HepG2 (cell line): ENCODE results near the gene AFDN. TPM values are rescaled to one million over a fixed set of nuclear protein-coding genes. Genes with fewer than 3 reads are reported as not detected.
A peak's percentile ranks its signal among the peaks of the same experiment; 100 is the strongest.

Experiments used
- ATRX ChIP-seq: sonication (generic); formaldehyde crosslinking; IDR thresholded peaks from 2 replicates; pipeline ENCODE4 v1.4.0; 2020; ENCODE audit warnings: missing genetic modification reagents, borderline replicate concordance
- FOXA1 ChIP-seq, 2 experiments: fragments of 450-650 bp in 1 of 2; sonication (generic) in 1 of 2; formaldehyde crosslinking in 1 of 2; IDR thresholded peaks; 2 replicates each; pipeline versions ENCODE4 v1.4.0 to v1.6.1; 2016 to 2020; ENCODE audit warnings: missing genetic modification reagents in 1 of 2
- KLF15 ChIP-seq: sonication (generic); formaldehyde crosslinking; IDR thresholded peaks from 2 replicates; pipeline ENCODE4 v1.8.1; 2023; ENCODE audit warnings: borderline replicate concordance, mild to moderate bottlenecking, inconsistent platforms, missing genetic modification reagents, mixed read lengths
- NRL ChIP-seq: sonication (generic); formaldehyde crosslinking; IDR thresholded peaks from 2 replicates; pipeline ENCODE4 v1.5.0; 2020; ENCODE audit warnings: missing genetic modification reagents, mild to moderate bottlenecking, moderate library complexity, borderline replicate concordance
- PPARG ChIP-seq: conservative IDR thresholded peaks from 2 replicates; pipeline ENCODE4 v1.6.1; 2016; ENCODE audit warnings: missing biosample characterization, missing genetic modification reagents
- PRPF4 ChIP-seq: fragments of 200-400 bp; formaldehyde crosslinking; IDR thresholded peaks from 2 replicates; pipeline ENCODE4 v1.6.1; 2016; ENCODE audit warnings: low read length, low read depth; ENCODE audit not compliant: poor library complexity, severe bottlenecking
- SRY ChIP-seq: sonication (generic); formaldehyde crosslinking; IDR thresholded peaks from 2 replicates; pipeline ENCODE4 v1.8.0; 2022; ENCODE audit warnings: mild to moderate bottlenecking, missing genetic modification reagents
- SYNCRIP ChIP-seq: fragments of 200-400 bp; formaldehyde crosslinking; IDR thresholded peaks from 2 replicates; pipeline ENCODE4 v1.6.1; 2018; ENCODE audit warnings: mild to moderate bottlenecking, low read depth, low read length; ENCODE audit not compliant: insufficient read depth
- TRIM24 ChIP-seq: sonication (generic); formaldehyde crosslinking; IDR thresholded peaks from 2 replicates; pipeline ENCODE4 v1.8.0; 2022; ENCODE audit warnings: mild to moderate bottlenecking, missing genetic modification reagents
- ZKSCAN5 ChIP-seq: sonication (generic); formaldehyde crosslinking; IDR thresholded peaks from 2 replicates; pipeline ENCODE4 v1.5.1; 2020; ENCODE audit warnings: mild to moderate bottlenecking, missing genetic modification reagents
- ZNF337 ChIP-seq: sonication (generic); formaldehyde crosslinking; IDR thresholded peaks from 2 replicates; pipeline ENCODE4 v1.5.1; 2020; ENCODE audit warnings: missing genetic modification reagents, low read depth, mild to moderate bottlenecking, borderline replicate concordance
- ZNF496 ChIP-seq: sonication (generic); formaldehyde crosslinking; IDR thresholded peaks from 2 replicates; pipeline ENCODE4 v1.8.1; 2023; ENCODE audit warnings: mild to moderate bottlenecking, moderate library complexity, missing genetic modification reagents; ENCODE audit not compliant: insufficient replicate concordance
- ZNF782 ChIP-seq: sonication (generic); formaldehyde crosslinking; IDR thresholded peaks from 2 replicates; pipeline ENCODE4 v1.4.0; 2020; ENCODE audit warnings: missing genetic modification reagents, mild to moderate bottlenecking, borderline replicate concordance
- polyA plus RNA-seq, 8 experiments: library from polyadenylated mRNA; depleted of rRNA in 3 of 8; stranded (reverse) in 7 of 8; unstranded in 1 of 8; fragments of >200 nt; fragmentation: Illumina TruSeq in 4 of 8; extraction: Trizol in 4 of 8; gene quantifications; 2 replicates each; pipeline versions ENCODE4 v1.2.1 to v1.2.3, GENCODE V29; 2011 to 2016; ENCODE audit warnings: low read depth in 4 of 8, missing spikeins in 1 of 8, mixed read lengths in 1 of 8; ENCODE audit not compliant: insufficient read depth in 1 of 8
- total RNA-seq, 5 experiments: library from RNA; depleted of rRNA; stranded (reverse); fragments of >200 nt; fragmentation: Illumina TruSeq; extraction: Trizol; gene quantifications; 2 replicates each; pipeline ENCODE4 v1.2.3, GENCODE V29; 2016; ENCODE audit warnings: low read depth in 1 of 5
- TF ChIP-seq, protein P1 (sequence below): sonication (generic); formaldehyde crosslinking; IDR thresholded peaks from 2 replicates; pipeline ENCODE4 v1.8.0; 2022; ENCODE audit warnings: missing genetic modification reagents, mild to moderate bottlenecking, borderline replicate concordance
- TF ChIP-seq, protein P2 (sequence below): sonication (generic); formaldehyde crosslinking; IDR thresholded peaks from 2 replicates; pipeline ENCODE4 v1.4.0; 2020; ENCODE audit warnings: missing genetic modification reagents
- TF ChIP-seq, protein P3 (sequence below), 2 experiments: fragments of 450-650 bp in 1 of 2; sonication (generic) in 1 of 2; formaldehyde crosslinking in 1 of 2; IDR thresholded peaks; 2 replicates each; pipeline versions ENCODE4 v1.6.1 to v1.8.0; 2016 to 2022; ENCODE audit warnings: antibody characterized with exemption in 1 of 2, mild to moderate bottlenecking in 1 of 2, missing genetic modification reagents in 1 of 2

AFDN gene
- total and polyA plus RNA-seq, 2 of the 13 experiments (the other 11 are each of a cell fraction or from before 2014, with no cell fraction given), result 136 to 151 TPM

DNA sequence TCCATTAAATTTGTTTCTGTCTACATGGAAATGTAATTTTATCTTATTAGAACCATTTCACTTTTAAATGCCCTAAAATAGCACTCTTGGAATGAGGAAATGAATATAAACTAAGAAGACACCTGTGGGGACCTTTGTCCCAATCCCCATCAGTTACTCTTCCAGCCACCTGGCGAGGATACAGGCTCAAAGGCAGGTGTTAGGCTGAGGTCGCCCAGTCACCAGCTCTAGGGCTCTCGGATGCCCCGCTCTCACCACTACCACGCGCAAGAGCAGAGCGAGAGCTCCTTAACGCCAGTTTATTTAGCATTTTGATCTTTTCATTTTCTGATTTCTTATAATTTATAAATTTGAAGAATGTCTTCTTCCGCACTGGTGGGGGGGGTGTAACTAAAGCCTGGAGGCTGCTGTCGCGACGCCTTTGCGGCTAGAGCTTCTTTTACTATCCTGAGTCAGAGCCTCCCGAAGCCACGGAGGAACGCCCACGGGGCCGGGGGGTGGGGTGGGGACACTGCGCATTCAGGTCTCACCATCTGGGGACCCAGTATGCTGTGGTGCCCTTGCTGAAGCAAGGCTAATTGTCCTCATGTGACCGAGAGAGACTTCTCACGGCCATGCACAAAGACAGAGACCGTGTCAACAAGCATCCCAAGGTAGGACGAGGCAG is 38.7 kb upstream of the AFDN start (continued):
- TF ChIP-seq, protein P1, sequence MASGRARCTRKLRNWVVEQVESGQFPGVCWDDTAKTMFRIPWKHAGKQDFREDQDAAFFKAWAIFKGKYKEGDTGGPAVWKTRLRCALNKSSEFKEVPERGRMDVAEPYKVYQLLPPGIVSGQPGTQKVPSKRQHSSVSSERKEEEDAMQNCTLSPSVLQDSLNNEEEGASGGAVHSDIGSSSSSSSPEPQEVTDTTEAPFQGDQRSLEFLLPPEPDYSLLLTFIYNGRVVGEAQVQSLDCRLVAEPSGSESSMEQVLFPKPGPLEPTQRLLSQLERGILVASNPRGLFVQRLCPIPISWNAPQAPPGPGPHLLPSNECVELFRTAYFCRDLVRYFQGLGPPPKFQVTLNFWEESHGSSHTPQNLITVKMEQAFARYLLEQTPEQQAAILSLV (CRISPR knock-in tag), result no peak
- TF ChIP-seq NRL (CRISPR knock-in tag) (no peak), ZKSCAN5 (CRISPR knock-in tag) (no peak), SRY (no peak), SYNCRIP (no peak), ZNF782 (CRISPR knock-in tag) (no peak), FOXA1 (IDR thresholded peaks at IDR 0.05) (no peak), FOXA1 (CRISPR knock-in tag; IDR thresholded peaks at IDR 0.05) (peak; percentile 50), PRPF4 (peak; percentile 76), ZNF337 (no peak), KLF15 (CRISPR knock-in tag) (no peak), TRIM24 (no peak), ZNF496 (CRISPR knock-in tag) (no peak), PPARG (no peak), ATRX (CRISPR knock-in tag) (no peak)
- TF ChIP-seq, protein P2, sequence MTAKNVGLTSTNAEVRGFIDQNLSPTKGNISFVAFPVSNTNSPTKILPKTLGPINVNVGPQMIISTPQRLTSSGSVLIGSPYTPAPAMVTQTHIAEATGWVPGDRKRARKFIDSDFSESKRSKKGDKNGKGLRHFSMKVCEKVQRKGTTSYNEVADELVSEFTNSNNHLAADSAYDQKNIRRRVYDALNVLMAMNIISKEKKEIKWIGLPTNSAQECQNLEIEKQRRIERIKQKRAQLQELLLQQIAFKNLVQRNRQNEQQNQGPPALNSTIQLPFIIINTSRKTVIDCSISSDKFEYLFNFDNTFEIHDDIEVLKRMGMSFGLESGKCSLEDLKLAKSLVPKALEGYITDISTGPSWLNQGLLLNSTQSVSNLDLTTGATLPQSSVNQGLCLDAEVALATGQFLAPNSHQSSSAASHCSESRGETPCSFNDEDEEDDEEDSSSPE (CRISPR knock-in tag), result no peak
- TF ChIP-seq, protein P3, sequence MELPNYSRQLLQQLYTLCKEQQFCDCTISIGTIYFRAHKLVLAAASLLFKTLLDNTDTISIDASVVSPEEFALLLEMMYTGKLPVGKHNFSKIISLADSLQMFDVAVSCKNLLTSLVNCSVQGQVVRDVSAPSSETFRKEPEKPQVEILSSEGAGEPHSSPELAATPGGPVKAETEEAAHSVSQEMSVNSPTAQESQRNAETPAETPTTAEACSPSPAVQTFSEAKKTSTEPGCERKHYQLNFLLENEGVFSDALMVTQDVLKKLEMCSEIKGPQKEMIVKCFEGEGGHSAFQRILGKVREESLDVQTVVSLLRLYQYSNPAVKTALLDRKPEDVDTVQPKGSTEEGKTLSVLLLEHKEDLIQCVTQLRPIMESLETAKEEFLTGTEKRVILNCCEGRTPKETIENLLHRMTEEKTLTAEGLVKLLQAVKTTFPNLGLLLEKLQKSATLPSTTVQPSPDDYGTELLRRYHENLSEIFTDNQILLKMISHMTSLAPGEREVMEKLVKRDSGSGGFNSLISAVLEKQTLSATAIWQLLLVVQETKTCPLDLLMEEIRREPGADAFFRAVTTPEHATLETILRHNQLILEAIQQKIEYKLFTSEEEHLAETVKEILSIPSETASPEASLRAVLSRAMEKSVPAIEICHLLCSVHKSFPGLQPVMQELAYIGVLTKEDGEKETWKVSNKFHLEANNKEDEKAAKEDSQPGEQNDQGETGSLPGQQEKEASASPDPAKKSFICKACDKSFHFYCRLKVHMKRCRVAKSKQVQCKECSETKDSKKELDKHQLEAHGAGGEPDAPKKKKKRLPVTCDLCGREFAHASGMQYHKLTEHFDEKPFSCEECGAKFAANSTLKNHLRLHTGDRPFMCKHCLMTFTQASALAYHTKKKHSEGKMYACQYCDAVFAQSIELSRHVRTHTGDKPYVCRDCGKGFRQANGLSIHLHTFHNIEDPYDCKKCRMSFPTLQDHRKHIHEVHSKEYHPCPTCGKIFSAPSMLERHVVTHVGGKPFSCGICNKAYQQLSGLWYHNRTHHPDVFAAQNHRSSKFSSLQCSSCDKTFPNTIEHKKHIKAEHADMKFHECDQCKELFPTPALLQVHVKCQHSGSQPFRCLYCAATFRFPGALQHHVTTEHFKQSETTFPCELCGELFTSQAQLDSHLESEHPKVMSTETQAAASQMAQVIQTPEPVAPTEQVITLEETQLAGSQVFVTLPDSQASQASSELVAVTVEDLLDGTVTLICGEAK (IDR thresholded peaks at IDR 0.05), result no peak
- TF ChIP-seq, protein P3 (CRISPR knock-in tag; IDR thresholded peaks at IDR 0.05), result no peak
